Forelimb muscle (tissue), 1 donor: ENCODE data around the gene TMX2. TPM values are rescaled to one million over a fixed set of nuclear protein-coding genes. Genes with fewer than 3 reads are reported as not detected.

Source experiments
- DNase-seq: peaks from one replicate; pipeline ENCODE4 v3.0.0-alpha.2; 2013; ENCODE audit warnings: low read depth
- polyA plus RNA-seq: library from polyadenylated mRNA; unstranded; fragments of 120-200 nt; gene quantifications from one replicate; pipeline ENCODE4 v1.2.1, GENCODE V29; 2013; ENCODE audit not compliant: insufficient read length

Gene TMX2
- polyA plus RNA-seq, 1 donor: 53.8 TPM

DNA sequence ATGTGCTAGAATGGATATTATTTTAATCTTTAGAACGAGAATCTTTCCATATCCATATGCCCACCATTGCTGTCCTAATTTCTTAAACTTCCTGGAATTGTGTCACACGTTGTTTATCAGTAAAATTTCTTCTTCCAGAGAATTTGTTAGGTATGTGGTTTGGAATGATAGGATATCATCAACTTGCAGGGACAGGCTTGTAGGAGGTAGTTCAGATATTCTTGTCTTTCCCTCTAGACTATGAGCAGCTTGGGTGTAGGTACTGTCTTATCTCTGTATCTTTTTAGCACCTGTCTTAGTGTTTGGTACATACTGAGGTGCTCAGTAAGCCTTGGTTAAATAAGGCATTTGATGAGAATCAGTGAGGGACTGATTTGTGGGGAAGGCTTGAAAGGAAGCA, 52.6 kb downstream of the TMX2 start:
- DNase-seq: no peak

DNA sequence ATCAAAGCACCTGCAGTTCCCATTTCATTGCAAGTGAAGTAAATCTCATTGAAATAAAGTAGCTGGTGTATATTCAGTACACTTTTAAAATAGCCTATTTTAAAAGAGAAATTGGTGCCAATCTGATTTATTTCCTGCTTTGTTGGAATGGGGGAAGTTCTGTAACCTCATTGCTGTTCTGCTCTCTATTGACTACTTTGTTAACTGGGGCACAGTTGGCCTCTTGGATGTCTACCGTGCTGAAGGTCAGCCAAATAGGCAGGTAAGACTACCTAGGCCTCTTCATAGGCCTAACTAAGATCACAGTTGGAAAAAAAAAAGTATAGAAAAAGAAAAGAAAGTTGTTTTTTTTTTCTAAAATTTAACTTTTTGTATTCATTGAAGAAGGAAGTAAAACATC, 58.4 kb downstream of the TMX2 start:
- no peak for DNase-seq

DNA sequence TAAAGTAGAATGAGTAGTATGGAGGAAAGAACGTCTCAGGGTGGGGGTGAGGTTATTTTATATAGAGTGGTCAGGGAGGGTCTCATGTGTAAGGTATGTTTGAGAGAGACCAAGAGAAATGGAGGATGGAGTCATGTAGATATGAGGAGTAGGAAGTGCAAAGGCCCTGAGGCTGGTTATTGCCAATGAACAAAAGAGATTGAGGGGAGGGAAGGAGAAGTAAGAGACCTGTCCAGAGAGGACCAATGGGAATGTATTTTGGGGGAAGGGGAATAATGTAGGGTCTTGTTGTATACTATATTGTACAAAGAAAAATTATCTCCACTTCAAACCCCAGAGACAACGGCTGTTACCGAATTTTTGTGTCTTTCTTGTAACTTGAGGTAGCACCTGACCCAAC, 59.0 kb downstream of the TMX2 start:
- no peak for DNase-seq

DNA sequence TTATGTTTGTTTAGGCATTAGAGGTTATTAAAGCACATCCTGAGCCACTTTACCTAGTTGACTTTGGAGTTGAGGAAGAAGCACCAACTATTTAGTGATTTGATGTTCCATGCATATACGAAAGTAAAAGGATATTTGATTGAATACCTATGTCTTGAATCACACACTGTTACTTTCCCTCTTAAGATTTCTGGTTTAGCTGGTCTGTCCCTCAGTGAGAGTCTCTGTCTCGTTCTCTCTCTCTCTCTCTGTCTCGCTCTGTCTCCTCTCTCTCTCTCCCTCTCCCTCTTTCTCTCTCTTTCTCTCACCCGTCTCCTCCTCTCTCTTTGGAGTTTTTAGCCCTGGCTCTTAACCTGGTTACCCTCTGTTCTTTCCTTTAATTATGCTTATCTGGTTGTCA, 60.2 kb downstream of the TMX2 start:
- DNase-seq: no peak

DNA sequence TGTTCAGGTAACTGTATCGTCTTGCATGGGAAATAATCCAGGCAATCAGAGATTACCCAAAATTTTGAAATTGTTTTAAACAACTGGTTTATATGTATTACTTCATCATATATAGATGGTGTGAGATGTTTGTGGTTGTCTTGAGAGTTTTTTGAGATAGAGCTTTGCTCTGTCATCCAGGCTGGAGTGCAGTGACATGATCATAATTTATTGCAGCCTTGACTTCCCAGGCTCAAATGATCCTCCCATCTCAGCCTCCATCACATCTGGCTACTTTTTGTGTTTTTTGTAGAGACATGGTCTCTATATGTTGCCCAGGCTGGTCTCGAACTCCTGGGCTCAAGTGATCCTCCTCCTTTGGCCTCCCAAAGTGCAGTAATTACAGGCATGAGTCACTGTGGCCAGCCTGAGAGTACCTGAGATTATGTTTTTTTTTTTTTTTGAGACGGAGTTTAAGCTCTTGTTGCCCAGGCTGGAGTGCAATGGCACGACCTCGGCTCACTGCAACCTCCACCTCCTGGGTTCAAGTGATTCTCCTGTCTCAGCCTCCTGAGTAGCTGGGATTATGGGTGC, 60.7 kb downstream of the TMX2 start:
- no peak for DNase-seq

DNA sequence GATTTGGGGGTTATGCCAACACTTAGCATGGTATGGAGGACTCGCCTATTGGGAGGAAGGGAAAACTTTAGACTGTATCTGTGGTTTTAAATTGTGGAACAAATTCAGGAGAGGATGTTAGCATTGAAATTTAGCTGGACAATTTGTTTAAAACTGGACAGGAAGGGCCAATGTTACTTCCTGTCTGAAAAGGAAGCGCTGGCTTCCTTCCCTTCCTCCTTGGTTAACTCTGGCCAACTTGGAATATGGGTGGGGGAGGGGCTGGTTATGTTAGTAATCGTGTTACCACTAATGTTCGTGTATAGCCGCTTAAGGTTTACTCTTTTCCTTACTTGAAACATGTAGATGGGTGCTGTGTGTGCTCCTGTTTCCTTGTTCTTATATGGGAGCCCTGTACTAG, 63.1 kb downstream of the TMX2 start:
- DNase-seq: no peak

DNA sequence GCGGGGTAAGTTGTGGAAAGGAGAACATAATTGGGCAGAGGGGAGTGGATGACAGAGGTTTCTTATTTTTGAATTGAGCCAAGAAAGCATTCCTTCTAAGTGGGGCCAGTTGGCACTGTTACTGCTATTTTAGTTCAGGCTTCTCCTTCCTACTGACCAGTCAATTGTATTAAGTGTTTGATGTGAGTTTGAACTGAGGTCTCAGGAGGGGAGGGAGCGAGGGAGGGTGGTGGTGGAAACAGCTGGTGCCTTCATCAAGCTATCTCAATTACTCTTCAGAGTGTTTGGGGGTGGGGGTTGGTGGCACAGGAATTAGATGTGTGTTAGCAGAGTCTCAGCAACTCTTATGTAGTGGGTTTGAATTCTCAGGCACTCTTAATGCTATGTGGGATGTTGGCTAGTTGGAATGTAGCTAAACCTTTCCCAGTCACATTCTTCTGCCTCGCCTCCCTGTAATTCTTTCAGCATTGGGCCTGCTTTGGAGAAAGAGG, 63.7 kb downstream of the TMX2 start:
- DNase-seq: no peak

DNA sequence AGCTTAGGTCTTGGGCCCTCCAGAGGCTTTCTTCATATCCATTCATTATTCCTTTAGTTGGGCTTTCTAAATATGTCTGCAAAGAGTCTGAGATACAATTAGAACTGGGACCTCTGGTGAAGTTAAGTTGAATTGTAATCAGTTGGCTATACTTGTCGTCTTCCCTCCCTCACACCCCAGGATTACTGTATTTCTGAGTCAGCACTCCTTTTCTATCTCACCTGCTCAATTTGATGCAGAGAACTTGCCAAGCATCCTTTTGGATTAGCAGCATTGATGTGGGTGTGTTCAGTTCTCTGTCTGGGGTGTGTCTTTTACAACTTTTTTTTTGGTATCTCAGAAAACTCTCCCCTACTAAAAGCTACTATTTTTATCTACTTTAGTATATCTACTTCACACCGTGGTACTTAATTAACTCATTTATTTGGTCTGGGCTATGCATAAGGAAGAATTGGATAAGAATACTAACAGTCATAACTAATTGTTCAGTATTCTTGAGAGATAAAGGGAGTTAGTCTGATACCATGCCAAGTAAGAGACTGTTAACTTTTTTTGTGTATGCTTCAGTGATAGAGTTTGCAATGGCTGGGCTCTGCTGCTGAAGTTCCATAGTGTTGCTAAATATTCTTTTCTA, 64.3 kb downstream of the TMX2 start:
- DNase-seq: no peak

DNA sequence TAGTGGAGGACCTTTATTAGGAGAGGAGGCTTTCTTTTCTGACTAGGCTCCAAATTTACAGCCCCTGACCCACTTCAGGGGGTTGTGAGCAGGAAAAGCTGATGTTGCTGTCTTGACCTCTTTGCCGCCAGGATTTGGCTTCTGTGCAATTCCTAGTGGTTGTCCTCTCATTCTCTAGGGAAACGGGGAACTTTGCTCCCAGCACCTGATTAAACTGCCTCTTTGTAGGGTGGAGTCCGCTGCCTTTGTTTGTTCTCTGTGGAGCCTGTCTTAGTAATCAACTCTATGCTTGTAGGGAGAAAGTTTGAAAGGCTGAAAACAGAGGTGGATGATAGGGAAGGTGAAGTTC, 65.5 kb downstream of the TMX2 start:
- no peak for DNase-seq

DNA sequence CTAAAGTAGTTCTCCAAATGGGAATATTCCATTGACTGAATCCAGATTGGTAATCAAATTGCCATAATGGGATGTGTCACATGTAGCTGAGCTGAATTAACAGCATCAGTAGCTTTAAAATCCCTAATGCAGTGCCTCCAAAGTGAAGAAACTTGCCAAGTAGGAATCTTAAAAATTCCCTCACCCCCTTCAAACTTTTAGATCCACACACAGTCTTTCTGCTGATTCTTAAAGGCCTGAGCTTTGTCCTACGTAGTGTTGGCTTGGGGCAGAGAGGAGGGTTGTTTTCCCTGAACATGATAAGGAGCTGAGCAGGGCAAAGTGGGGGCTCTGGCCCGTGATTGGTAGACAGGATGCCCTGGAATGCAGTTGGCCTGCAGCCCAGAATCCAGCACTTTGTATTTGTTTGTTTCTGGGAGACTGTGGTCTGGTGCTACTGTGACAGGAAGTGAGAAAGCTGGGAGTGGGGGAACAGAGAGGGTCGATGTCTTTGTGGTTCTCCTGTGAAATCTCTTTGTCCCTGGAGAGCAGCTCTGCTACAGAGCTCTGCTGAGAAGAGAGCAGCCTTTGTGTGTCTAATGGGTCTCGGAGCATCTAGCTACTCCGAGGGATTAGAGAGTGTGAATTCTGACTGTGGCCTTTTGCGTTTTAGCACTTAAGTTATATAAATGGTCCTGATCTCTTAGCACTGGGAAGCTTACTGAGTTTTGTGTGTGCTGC, 66.1 kb downstream of the TMX2 start:
- DNase-seq: no peak

DNA sequence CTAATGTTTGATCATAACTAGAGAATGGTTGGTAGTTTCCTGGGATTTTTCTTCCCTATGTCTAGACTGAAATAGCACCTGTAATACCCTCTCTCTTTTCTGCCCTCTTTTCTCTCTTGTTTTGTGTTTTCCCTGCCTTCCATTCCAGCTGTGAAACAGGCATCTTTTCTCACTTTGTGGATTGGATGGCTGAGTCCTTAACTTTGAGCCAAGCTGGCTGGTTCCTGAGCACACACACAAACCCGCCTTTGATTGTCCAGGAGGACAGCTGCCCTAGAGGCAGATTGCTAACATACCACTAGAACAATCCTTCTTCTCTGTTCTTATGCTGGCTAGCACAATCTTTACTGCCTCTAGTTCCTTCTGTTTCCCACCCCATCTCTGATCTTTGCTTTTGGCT, 66.9 kb downstream of the TMX2 start:
- DNase-seq: no peak

DNA sequence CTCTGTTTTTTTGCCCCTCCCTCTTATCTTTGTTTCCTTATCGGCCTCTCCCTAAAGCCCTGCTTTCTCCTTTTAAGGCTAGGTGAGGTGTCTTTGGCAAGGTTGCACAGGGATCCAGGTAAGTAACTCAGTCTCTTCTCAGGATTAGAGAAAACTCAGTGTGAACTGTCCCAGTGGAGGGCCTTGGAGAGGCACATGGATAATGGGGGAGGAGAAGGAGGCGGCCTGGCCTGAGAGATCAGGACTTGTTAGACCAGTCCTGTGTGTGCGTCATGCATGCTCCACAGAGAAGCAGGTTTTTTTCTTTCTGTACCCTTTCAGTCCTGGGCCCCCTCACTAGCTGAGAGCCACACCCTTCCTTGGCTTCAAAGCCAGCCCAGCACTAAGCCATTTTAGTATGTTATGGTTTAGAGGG, 69.1 kb downstream of the TMX2 start:
- DNase-seq: no peak

DNA sequence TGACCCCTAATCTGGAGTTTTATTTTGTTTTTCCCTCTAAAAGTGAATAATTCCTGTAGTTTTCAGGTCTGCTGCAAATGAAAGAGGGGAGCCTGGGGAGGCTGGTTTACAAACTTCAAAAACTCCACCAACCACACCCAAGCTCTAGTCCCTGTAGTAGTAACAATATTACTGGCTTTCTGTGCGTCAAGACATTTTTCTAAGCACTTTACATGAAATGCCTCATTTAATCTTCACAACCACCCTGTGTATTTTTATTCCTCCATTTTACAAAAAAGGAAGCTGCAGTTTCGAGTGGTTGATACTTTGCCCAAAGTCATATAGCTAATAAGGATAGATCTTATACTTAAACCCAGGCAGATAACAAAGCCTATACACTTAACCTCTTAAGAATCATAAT, 72.7 kb downstream of the TMX2 start:
- no peak for DNase-seq

DNA sequence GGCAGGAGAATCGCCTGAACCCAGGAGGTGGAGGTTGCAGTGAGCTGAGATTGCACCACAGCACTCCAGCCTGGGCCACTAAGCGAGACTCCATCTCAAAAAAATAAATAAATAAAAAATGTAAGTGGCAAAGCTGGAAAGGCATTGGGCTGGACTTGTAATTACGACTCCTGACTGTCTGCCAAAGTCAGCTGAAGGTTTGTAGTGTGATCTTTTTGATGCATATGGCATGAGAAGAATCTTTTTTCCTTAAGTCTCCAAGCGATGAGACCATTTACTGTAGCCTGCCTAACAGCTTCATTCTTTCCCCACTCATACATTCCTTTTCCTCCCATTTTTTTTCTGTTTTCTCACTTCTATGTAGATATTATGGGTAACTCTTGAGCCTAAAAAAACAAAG, 74.0 kb downstream of the TMX2 start:
- DNase-seq: no peak

DNA sequence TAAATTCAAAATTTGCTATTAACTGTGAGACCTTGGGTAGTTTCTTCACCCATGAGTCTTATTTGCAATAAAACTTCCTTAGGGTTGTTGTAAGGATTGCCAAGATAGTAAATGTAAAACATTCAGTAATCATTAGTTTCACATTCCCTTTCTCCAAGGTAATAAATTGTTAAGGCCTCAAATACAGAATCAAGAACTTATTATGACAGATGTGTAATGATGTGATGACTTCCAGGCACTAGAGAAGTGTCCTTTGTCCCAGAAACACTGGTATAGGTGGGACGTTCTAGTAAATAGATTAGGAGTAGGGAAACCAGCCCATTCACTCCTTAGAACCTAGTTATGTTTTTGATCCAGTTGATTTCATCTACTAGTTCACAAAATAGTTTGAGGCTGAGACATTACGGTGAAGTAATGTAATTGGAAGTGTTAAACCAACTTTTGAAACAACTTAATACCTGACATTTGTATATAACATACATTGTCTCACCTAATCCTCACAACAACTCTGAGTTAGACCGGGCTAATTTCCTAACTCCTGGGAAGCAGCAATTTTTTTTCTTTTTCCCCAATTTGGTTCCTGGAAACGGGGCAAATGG, 74.7 kb downstream of the TMX2 start:
- no peak for DNase-seq

DNA sequence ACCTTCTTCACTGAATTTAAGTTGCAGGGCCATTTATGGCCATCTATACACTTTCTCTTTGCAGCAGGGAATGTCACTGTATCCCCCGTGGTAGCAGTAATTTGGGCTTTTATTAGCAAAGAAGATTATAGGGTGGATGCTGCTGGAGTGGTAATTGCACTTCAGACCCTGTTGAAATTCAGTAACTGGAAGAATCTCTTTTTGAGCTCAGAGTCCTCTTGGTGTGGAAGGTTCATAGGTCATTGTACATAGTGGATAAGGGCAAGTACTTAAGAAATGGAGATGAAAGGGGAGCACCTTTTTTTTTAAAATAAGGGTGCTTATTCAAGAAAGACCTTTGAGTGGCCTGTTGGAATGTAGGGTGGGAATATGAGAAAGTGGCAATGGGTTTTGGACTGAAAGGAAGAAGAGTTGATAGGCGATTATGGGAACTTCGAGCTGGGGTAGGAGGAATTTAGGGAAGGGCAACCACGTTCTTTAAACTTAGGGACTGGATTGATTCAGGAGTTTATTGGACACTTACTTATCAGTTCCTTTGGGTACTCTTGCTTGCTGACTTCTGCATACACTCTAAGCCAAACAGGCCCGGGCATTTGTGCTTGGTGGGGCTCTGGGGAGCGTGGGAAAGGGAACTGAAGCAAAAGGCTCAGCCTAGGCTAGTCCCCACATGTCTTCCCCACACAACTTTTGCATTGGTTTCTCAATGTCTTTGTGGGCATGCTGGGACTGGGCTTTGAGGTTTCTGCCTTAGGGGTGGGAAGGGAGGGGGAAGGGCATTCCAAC, 75.7 kb downstream of the TMX2 start:
- DNase-seq: no peak

DNA sequence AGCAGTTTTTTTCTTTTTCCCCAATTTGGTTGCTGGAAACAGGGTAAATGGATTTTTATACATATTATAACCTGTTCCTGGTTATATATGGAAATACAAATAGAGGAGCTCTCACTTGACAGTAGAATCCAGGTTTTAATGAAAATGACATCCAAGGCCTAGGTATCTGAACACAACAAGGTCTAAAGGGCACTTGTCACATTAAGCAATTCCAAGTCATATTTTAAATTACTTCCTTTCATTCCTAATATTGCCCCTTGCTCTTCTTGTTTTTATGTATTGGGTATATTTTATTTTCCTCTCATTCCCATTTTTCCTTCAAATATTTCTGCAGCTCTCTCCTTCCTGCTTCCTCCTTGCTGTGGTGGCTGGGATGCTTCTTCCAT, 76.3 kb downstream of the TMX2 start:
- DNase-seq: no peak

Other genes starting within 250 kb of the TMX2 start
- gene SLC43A1, start 196.9 kb upstream of the TMX2 start, polyA plus RNA-seq: 14.1 TPM
- gene TIMM10, start 181.8 kb upstream of the TMX2 start, polyA plus RNA-seq: 40.7 TPM
- gene SMTNL1, start 175.0 kb upstream of the TMX2 start, polyA plus RNA-seq: 246 TPM
- gene UBE2L6, start 144.9 kb upstream of the TMX2 start, polyA plus RNA-seq: 24.6 TPM
- gene SERPING1, start 114.9 kb upstream of the TMX2 start, polyA plus RNA-seq: 88.8 TPM
- gene YPEL4, start 62.7 kb upstream of the TMX2 start, polyA plus RNA-seq: 2.1 TPM
- gene CLP1, start 54.8 kb upstream of the TMX2 start, polyA plus RNA-seq: 8.5 TPM
- 31.0 TPM for gene ZDHHC5, start 44.5 kb upstream of the TMX2 start, polyA plus RNA-seq
- gene MED19, start 378 bp upstream of the TMX2 start, polyA plus RNA-seq: 13.2 TPM
- 67.3 TPM for gene SELENOH, start 28.9 kb downstream of the TMX2 start, polyA plus RNA-seq
- gene BTBD18, start 39.2 kb downstream of the TMX2 start, polyA plus RNA-seq: 0.19 TPM
- 131 TPM for gene CTNND1, start 49.2 kb downstream of the TMX2 start, polyA plus RNA-seq